Panc1 (cell line): ENCODE results near the gene NSMF.

Source experiments
- CTCF ChIP-seq: fragments of 450-650 bp; IDR thresholded peaks from 2 replicates; pipeline ENCODE4 v1.5.1; 2017; ENCODE audit warnings: mild to moderate bottlenecking
- REST ChIP-seq, 2 experiments: IDR thresholded peaks; 2 replicates each; pipeline ENCODE4 v1.6.1; 2011 to 2012; ENCODE audit warnings: low read depth in 2 of 2, control low read depth in 1 of 2, low read length in 1 of 2, mild to moderate bottlenecking in 1 of 2, moderate library complexity in 1 of 2; ENCODE audit not compliant: insufficient read depth in 1 of 2
- TCF7L2 ChIP-seq: IDR thresholded peaks from 2 replicates; pipeline ENCODE4 v1.6.1; 2011; ENCODE audit warnings: mild to moderate bottlenecking, low read depth, low read length, inconsistent platforms

- TF ChIP-seq TCF7L2: no peak
- no peak for TF ChIP-seq CTCF
- TF ChIP-seq REST (IDR thresholded peaks at IDR 0.05; ENCODE audit: insufficient read depth in 1 of 2, low read depth in 2 of 2, low read length in 1 of 2): no peak
Measured at GRCh38 chr9:137426018-137426681, 33.0 kb downstream of the NSMF start.
